GM15510 (cell line): ENCODE results near the gene LTBP4.

ENCODE experiments used
- POLR2A ChIP-seq: IDR thresholded peaks from 3 replicates; pipeline ENCODE4 v1.6.1; 2011; ENCODE audit warnings: borderline replicate concordance; ENCODE audit not compliant: insufficient read length; ENCODE audit errors: extremely low read depth

Gene LTBP4, protein sequence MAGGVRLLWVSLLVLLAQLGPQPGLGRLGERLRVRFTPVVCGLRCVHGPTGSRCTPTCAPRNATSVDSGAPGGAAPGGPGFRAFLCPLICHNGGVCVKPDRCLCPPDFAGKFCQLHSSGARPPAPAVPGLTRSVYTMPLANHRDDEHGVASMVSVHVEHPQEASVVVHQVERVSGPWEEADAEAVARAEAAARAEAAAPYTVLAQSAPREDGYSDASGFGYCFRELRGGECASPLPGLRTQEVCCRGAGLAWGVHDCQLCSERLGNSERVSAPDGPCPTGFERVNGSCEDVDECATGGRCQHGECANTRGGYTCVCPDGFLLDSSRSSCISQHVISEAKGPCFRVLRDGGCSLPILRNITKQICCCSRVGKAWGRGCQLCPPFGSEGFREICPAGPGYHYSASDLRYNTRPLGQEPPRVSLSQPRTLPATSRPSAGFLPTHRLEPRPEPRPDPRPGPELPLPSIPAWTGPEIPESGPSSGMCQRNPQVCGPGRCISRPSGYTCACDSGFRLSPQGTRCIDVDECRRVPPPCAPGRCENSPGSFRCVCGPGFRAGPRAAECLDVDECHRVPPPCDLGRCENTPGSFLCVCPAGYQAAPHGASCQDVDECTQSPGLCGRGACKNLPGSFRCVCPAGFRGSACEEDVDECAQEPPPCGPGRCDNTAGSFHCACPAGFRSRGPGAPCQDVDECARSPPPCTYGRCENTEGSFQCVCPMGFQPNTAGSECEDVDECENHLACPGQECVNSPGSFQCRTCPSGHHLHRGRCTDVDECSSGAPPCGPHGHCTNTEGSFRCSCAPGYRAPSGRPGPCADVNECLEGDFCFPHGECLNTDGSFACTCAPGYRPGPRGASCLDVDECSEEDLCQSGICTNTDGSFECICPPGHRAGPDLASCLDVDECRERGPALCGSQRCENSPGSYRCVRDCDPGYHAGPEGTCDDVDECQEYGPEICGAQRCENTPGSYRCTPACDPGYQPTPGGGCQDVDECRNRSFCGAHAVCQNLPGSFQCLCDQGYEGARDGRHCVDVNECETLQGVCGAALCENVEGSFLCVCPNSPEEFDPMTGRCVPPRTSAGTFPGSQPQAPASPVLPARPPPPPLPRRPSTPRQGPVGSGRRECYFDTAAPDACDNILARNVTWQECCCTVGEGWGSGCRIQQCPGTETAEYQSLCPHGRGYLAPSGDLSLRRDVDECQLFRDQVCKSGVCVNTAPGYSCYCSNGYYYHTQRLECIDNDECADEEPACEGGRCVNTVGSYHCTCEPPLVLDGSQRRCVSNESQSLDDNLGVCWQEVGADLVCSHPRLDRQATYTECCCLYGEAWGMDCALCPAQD (N-terminal part only)

DNA sequence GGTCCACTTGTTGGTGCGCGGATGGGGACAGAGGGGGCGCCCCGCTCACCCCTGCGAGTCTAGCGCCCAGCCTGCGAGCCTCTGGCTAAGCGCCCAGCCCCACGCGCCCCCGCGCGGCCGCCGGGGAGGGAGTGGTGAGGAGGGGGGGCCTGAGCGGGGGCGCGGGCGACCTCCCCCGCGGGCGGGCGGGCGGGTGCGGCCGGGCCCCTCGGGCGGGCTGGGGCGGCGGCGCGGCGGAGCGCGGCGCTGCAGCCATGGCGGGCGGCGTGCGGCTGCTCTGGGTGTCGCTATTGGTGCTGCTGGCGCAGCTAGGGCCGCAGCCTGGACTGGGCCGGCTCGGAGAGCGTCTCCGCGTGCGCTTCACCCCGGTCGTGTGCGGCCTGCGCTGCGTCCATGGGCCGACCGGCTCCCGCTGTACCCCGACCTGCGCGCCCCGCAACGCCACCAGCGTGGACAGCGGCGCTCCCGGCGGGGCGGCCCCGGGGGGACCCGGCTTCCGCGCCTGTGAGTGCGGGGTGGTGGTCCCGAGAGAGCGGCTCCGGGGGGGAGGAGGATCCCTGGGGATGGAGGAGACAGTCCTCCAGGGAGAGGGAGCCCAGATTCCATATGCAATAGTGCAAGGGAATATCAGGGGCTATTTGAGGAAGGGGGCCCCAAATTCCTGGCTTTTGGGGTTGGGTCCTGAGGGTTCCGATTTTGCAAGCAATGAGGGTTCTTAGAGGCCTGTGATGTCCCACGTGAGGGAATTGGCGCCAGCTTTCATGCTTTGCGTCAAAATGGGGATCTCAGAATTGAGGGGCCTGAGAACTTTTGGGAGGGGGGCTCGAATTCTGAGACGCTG lies at the start of gene LTBP4:
Gene LTBP4 (plus strand): TSS at position 236 of the 841 bp plus-strand sequence. CDS start 19 bp downstream, at position 255.
- TF ChIP-seq POLR2A: no peak

DNA sequence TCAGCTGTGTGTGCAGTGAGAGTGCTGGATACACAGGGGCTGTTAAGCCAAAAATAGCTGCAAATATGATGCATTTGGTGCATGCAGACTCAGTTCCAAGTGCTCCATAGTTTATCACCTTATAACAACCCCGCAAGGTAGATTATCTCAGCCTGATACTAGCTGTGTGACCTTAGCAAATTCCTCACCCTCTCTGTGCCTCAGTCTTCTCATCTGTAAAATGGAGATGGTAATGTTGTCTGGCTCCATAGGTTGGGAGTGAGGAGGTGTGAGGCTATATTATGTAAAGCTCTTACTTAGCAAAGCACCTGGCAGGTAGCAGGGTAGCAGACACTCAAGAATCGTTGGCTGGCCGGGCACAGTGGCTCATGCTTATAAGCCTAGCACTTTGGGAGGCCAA lies 48.3 kb upstream of the LTBP4 start:
- no peak for TF ChIP-seq POLR2A

DNA sequence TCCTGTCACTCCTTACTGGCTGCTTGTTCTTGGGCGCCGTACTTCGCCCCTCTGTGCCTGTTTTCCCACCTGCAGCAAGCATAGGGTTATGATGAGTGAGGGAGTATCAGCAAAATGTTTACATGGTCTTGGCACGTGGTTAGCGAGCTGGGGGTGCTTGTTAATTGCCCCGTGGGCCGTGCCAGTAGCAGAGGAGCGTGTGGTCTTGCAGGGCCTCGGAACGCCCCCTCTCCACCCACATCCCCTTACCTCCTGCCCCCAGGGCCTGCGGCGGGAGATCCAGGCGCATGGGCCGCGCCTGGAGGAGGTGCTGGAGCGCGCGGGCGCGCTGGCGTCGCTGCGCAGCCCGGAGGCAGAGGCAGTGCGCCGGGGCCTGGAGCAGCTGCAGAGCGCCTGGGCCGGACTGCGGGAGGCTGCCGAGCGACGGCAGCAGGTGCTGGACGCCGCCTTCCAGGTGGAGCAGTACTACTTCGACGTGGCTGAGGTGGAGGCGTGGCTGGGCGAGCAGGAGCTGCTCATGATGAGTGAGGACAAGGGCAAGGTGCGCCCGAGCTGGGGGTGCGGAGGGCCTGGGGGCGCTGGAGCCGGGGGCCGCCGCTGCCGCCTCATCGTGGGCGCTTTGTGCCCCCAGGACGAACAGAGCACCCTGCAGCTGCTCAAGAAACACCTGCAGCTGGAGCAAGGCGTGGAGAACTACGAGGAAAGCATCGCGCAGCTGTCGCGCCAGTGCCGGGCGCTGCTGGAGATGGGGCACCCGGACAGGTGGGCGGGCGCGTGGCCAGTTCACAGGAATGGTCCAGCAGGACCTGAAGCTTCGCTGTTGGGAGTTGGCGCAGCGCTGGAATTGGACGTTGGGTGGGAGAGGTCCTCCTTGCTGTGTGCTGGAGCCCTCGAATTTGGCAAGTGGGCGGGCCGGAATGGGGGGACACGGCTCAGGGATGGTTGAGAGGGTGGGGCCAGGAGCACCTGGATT lies 47.0 kb upstream of the LTBP4 start:
- no peak for TF ChIP-seq POLR2A

DNA sequence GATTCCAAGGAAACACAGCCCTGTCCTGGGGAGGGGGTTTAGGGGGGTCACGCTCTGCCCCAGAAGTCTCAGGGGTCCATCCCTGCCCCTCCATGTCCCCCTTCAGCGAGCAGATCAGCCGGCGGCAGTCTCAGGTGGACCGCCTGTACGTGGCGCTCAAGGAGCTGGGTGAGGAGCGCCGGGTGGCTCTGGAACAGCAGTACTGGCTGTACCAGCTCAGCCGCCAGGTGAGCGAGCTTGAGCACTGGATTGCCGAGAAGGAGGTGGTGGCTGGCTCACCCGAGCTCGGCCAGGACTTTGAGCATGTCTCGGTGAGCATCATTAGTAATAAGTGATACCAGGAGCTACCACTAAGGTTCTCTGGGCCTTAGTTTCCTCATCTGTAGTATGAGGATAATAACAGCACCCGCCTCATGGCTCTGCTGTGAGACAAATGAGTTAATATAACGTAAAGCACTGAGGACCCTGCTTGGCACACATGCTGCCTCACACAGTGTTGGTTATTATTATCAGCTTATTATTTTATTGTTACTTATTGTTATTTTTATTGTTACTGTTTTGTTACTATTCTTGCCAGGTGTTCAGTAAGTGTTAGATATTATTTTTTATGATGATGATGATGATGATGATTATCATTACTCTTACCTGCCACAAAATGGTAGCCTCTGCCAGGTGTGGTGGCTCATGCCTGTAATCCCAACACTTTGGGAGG lies 45.0 kb upstream of the LTBP4 start:
- no peak for TF ChIP-seq POLR2A

DNA sequence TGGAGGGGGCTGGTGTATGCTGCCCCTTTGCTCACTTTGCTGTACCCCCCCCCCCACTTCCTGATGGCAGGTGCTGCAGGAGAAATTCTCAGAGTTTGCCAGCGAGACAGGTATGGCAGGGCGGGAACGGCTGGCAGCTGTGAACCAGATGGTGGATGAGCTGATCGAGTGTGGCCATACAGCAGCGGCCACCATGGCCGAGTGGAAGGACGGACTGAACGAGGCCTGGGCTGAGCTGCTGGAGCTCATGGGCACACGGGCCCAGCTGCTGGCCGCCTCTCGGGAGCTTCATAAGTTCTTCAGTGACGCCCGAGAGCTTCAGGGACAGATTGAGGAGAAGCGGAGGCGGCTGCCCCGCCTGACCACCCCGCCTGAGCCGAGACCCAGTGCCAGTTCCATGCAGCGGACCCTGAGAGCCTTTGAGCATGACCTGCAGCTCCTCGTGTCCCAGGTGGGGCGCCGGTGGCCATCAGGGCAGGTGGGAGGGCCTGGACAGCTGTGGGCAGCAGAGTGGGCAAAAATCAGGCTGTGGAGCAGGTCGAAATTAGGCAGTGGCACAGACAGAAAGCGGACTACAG lies 44.1 kb upstream of the LTBP4 start:
- TF ChIP-seq POLR2A: no peak

DNA sequence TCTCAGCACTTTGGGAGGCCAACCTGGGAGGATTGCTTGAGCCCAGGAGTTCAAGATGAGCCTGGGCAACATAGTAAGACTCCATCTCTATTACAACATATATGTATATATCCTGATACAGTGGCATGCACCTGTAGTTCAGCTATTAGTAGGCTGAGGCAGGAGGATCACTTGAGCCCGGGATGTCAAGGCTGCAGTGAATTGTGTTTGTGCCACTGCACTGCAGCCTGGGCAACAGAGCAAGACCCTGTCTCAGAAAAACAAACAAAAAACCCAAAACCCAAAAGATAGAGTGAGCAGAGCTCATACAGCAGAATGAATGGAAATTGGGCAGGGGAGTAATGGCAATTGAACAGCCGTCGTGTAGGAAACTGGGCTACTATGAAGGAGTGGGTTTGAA lies 41.8 kb upstream of the LTBP4 start:
- no peak for TF ChIP-seq POLR2A

DNA sequence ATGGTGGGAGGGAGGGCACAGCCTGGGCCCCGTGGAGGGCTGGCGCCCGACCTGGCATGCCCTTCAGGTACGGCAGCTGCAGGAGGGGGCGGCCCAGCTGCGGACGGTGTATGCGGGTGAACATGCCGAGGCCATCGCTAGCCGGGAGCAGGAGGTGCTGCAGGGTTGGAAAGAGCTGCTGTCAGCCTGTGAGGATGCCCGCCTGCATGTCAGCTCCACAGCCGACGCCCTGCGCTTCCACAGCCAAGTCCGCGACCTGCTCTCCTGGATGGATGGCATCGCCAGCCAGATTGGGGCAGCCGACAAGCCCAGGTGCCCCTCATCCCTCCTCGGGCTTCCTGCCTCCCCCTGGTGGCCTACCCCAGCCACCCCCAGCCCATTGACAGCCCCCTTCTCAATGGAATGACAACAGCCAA lies 41.1 kb upstream of the LTBP4 start:
- TF ChIP-seq POLR2A: no peak

DNA sequence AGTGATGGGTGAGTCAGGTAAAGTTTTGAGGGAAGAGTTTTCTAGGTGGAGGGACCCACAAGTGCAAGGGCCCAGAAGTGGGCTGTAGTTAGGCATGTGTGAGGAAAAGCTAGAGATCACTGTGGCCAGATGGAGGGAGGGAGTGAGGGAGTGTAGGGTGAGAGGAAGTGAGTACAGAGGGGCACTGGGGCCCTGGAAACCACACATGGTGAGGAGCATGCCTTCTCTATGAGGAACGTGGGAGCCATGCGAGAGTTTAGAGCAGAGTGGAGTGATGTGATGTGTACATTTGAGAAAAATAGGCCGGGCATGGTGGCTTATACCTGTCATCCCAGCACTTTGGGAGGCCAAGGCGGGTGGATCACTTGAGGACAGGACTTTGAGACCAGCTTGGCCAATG lies 39.2 kb upstream of the LTBP4 start:
- no peak for TF ChIP-seq POLR2A

DNA sequence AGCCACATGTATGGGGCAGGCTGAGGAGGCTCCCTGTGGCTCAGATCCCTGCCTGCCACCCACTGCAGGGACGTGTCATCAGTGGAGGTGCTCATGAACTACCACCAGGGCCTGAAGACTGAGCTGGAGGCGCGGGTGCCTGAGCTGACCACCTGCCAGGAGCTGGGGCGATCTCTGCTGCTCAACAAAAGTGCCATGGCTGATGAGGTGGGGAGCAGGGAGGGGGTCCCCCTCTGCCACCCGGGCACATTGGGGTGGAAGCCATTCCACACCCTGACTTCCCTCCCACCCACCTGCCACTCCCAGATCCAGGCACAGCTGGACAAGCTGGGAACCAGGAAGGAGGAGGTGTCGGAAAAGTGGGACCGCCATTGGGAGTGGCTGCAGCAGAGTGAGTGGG lies 35.8 kb upstream of the LTBP4 start:
- no peak for TF ChIP-seq POLR2A

DNA sequence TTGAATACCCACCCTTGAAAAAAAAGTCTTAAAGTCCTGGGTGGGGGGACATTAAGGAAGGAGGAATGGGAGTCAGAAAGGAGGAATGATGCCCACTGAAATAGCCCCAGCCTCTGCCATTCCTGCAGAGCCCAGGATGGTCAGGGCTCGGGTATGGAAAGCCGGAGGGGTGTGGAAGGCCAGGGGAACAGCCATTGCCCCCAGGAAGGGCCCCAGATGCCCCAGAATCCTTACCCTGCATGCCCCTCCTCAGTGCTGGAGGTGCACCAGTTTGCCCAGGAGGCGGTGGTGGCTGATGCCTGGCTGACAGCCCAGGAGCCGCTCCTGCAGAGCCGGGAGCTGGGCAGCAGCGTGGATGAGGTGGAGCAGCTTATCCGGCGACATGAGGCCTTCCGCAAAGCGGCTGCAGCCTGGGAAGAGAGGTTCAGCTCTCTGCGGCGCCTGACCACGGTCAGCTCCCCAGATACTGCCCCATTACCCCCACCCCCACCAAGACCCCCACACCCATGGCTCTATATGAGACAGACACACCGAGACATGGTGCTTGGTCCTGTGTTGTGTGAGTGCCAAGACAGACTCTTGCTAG lies 35.2 kb upstream of the LTBP4 start:
- TF ChIP-seq POLR2A: no peak

DNA sequence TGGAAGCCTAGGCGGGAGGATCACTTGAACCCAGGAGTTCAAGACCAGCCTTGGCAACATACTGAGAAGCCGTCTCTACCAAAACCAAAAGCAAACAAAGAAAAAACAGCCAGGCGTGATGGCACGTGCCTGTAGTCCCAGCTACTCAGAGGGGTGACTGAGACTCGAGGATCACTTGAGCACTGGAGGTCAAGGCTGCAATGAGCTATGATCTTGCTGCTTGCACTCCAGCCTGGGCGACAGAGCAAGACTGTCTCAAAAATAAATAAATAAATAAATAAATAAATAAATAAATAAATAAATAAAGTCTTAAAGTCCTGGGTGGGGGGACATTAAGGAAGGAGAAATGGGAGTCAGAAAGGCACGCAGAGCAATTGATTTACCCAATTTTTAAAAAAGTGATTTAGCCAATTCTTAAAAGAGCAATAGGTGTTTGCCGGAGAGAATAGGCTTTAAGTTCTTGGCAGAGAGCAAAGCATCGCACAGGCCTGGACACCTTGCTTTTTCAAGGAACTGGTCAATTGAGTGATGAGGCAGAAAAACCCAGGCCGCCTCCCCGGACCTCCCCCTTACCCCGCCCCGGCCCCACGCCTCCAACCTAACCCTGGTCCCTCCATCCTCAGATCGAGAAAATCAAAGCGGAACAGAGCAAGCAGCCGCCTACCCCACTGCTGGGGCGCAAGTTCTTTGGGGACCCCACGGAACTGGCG lies 34.0 kb upstream of the LTBP4 start:
- TF ChIP-seq POLR2A: no peak
